AG08396 (cell line): ENCODE measurements around the gene DPYD.
A peak's percentile ranks its signal among the peaks of the same experiment; 100 is the strongest.
"Not testable (repeated sequence)": the region's sequence is repeated elsewhere in the genome, so short reads cannot be mapped to it uniquely, and the experiment has no call there.

Experiments used
- DNase-seq: peaks from one replicate; pipeline ENCODE4 v3.0.0; 2012; ENCODE audit warnings: low spot score, mixed read lengths

Gene DPYD

GRCh38 chr1:97277891-97278654 lies 642.8 kb downstream of the DPYD start:
- peak; percentile 5 for DNase-seq

DNA sequence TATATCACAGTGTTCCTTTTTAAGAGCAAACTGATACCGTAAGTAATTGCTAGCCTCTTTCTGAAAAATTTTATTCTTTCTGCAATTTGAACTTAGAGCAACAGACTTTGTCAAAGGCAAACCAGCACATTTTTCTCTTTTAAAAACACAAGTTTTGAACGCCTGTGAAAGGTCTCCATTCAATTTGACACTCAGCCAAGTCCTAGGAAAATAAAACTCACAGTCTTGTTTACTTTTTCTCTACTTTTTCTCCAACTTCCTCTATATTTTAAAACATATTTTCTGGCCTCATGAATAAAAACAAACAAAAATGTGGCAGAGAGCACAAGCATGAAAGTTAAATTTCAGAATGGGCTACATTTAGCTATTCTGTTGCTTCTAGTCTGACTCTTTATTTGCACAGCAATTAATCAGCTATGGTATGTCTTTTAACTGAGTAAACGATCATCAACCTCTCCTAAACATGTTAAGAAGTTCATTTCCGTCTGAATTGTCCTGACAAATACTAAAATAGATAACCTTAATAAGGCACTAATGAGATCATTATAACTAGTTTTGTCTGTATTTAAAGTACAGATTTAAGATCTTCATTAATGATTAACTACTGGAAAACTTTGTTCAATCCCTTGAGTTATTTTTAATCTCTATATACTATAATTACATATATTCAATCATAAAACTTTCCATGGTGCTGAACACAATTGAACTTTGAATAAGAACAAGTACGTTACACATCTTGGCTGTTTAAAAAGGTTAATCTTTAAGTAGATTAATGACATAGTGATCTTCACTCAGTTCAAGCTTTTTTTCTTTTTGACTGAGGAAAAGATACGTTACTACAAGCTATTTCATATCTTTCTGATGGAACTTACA lies 648.7 kb downstream of the DPYD start:
- DNase-seq, result no peak

DNA sequence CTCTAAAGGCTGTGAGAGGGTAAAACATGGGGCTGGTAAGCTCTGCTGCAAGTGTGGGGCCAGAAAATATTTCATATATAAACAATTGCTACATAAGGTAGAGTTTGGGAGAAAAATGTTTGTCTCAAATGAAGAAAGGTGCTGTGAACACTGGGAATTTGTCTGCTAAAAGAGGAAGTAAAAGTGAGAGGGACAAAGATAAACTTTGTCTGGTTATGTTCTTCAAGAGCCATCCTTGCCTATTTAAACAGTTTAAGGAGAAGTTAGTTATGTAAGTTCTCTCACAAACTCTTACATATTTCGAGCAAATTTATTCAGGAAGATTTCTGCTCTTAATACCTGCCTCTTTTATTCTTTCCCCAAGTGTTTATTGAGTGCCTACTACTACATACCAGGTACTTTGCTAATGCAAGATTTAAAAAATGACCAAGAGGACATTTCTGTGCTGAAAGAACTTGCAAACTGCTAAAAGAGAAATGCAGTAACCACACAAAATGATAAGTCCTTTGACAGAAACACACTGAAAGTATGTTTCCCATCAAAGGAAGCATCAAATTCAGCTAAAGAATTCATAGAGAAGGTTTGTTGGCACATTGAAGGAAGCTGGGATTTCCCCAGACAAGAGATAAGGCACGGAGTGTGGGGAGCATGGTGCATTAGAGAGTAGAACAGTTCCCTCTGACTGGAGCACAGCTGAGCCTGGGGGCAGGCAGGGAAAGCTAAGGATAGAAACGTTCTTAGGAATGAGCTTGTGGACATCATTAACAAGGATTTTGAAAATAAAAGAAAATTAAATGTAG lies 650.1 kb downstream of the DPYD start:
- DNase-seq, result no peak

GRCh38 chr1:97265630-97266029 lies 655.2 kb downstream of the DPYD start:
- no peak for DNase-seq

GRCh38 chr1:97262842-97263241 lies 658.0 kb downstream of the DPYD start:
- DNase-seq, result no peak

GRCh38 chr1:97258597-97258996 lies 662.2 kb downstream of the DPYD start:
- no peak for DNase-seq

- no peak for DNase-seq
These were observed 665.9 kb downstream of the DPYD start for GRCh38 chr1:97254731-97255463.

DNA sequence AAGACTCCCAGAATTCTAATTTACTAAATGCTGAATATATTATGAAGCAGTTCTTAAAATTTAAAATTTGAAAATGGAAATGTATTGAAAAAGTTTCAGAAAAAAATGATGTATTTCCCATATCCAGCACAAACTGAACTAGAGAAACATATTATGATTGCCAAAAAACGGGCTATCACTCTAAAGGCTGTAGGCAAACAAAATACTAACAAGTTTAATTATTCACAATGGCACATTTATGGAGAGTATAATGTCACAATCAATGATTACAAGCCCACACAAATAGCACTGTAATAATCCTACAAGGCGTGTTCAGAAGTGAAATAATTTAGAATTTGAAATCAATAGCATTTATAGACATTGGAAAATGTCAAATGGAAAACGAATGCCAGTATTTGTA lies 667.9 kb downstream of the DPYD start:
- DNase-seq, result no peak

DNA sequence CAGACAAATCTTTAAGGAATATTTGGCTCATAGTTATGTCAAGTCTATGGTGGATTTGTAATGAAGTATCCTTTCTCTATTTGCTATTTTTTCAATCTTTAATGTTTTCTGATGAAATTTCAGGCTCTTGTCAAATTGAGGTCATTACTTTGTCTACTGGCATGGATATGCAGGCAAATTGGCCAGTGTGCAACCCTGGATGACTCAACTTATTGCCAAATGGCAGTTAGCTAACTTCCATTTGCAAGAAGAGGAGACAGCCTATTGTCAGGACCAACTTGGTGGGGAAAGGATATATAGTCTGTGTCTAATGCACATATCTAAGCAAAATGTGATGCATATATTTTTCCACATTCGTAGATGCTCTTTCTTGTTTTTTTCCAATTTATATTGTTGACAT lies 668.8 kb downstream of the DPYD start:
- peak; percentile 22 for DNase-seq

DNA sequence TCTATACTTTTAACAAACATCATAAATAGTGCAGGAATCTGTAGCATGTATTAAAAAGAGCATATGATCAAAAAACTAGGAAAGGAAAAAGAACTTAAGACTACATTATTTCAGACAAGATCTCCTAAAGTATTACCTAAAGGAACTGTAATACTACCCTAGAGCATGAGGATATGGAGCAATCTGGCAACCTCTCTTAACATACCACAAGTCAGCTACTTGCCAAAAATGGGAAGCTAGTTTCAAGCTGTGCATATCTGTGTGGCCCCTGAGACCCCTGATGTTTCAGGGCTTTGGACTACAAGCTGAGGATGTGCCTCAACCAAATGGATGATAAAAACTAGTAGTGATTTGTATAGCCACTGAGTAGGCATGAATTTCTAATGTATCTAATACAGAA lies 673.6 kb downstream of the DPYD start:
- no peak for DNase-seq

- DNase-seq, result no peak
These were observed 675.2 kb downstream of the DPYD start for GRCh38 chr1:97245682-97246081.

- DNase-seq, result no peak
These were observed 675.8 kb downstream of the DPYD start for GRCh38 chr1:97245026-97245425.

DNA sequence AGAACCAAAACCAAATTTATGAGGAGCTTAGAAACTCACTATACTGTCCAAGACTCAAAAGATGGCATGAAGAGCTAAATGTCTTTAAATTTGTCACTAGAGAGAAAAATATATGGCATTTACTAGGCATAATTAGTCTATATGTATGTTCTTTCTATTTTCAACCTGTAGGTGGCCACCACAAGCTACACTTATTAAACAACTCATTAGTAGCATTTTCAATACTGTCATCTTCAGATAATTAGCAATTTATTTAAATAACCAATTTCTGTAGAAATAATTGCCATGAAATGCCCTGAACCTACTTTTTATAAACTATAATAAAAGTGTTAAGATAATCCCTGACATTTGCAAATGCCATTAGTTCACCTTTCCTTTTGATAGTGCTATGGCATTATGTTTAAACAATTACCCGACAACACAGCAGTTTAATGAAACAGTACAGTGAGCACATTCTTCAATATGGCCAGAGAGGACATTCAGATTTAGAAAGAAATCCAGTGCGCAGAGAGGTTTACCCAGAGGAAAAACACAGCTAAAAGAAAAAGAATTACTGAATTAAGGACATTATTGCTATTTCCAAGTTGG lies 676.8 kb downstream of the DPYD start:
- DNase-seq, result no peak

GRCh38 chr1:97238816-97239215 lies 682.0 kb downstream of the DPYD start:
- no peak for DNase-seq

DNA sequence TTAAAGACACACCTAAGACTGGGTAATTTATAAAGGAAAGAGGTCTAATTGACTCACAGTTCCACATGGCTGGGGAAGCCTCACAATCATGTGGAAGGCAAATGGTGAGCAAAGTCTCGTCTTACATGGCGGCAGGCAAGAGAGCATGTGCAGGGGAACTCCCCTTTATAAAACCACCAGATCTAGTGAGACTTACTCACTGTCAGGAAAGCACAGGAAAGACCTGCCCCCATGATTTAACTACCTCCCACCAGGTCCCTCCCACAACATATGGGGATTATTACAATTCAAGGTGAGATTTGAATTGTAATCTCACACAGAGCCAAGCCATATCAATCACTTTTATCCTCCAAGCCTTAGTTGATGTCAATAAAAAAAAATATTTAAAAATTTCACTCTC lies 689.5 kb downstream of the DPYD start:
- not testable (repeated sequence) for DNase-seq

DNA sequence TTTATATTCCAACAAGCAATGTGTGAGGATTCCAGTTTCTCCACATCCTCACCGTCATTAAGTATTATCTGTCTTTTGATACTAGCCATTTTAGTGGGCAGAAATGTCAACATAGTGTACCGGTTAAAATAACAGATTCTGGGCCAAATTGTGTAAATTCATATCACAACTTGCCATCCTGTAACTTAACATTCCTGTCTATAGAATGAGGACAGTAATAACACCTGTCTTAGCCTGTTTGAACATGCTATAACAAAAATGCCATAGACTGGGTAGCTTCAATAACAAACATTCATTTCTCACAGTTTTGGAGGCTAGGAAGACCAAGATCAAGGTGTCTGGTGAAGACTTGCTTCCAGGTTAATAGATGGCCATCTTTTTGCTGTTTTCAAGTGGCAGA lies 708.2 kb downstream of the DPYD start:
- DNase-seq, result no peak

DNA sequence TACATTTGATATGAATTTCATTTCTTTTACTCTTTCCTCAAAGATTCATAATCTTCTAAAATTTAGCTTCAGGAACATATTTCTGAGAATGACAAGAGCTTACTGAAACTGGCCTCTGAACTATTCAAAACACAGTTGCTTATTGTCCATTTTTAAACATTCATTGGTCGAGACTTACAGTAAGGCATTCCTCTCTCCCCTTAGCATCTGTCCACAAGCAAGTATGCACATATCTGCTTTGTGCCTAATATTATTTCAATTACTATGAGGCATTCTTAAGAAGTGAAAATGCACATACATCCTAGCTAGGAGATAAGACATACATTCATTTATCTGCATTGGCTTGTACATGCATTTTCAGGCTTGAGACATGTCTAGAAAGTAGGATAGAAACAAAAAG lies 710.5 kb downstream of the DPYD start:
- no peak for DNase-seq

- DNase-seq, result no peak
These were observed 711.4 kb downstream of the DPYD start for GRCh38 chr1:97209381-97209957.

- DNase-seq, result no peak
These were observed 713.0 kb downstream of the DPYD start for GRCh38 chr1:97207868-97208267.

DNA sequence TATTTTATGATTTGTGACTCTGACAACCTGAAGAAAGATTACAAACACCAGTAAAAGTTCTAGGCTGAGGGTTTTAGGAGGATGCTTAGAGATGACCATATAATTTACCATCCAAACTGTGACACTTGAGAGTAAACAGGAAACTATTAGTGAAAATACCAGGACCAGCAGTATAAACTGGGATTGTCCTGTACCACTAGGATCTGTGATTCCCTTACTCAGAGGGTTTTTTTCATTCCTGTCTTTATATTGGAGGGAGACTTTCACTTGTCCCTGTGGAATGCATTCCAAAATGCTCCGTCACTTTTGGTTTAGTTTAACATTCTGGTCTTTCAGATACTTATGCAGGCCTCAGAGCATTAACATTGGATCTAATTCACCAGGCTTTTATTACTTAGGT lies 716.4 kb downstream of the DPYD start:
- peak; percentile 24 for DNase-seq
